ENCODE data around the gene TGFA.

TGFA gene

DNA sequence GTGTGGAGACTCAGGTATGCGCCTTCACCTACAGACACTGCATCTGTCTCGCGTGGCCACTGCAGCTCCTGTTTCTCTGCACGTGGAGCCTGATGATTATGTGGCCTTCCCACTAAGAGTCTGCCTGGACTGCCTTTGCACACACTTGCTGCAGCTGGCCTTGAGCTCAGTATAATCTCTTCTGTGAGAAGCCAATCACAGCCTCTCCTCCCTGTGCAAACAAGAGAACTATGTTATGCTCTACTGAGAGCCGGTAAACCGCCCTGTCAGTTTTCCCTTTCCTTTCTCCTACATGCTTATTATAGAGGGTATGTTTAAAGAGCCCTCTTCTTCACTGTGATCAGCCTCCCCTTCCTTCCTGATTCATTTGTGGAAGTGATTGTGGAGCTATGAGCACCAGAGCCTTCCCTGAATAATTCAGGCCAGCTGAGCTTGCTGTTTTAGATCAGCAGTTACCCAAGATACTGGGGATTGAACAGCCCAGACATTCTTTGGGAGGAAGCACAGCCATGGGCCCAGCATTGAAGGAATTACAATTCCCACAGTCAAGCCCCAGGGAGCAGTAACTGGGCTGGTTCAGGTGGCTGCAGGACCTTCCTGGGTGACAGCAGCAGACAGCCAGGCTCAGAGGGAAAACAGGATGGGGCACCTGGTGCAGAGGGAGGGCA lies 3.7 kb upstream of the TGFA start:
- in situ Hi-C loops (cut with MboI; ENCODE audit: low sequenced_read_pairs, unreplicated experiment), result no loop called here
- no peak for DNase-seq (ENCODE audit: low spot score)
- TF ChIP-seq, protein P1, sequence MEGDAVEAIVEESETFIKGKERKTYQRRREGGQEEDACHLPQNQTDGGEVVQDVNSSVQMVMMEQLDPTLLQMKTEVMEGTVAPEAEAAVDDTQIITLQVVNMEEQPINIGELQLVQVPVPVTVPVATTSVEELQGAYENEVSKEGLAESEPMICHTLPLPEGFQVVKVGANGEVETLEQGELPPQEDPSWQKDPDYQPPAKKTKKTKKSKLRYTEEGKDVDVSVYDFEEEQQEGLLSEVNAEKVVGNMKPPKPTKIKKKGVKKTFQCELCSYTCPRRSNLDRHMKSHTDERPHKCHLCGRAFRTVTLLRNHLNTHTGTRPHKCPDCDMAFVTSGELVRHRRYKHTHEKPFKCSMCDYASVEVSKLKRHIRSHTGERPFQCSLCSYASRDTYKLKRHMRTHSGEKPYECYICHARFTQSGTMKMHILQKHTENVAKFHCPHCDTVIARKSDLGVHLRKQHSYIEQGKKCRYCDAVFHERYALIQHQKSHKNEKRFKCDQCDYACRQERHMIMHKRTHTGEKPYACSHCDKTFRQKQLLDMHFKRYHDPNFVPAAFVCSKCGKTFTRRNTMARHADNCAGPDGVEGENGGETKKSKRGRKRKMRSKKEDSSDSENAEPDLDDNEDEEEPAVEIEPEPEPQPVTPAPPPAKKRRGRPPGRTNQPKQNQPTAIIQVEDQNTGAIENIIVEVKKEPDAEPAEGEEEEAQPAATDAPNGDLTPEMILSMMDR (IDR thresholded peaks at IDR 0.05; ENCODE audit: borderline replicate concordance, control extremely low read depth, extremely low read depth, insufficient read depth, missing control alignments), result no peak

DNA sequence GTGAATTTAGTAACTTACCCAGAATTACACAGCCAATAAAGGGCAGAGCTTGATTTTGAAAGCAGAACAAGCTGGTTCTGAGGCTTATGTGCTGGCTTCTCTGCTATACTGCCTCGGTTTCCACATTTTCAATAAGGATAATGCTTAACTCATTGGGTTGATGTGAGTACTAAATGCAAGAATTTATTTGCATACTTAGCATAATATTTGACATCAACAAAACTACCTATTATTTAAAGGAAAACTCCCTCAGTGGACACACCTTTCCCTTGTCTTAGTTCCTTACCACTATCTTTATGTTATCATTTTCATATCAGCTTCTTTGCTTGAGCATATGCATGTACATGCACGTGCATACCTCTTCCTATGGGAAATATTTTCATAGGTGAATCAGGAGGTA lies 3.0 kb upstream of the TGFA start:
- TF ChIP-seq, protein P1 (IDR thresholded peaks at IDR 0.05; ENCODE audit: borderline replicate concordance, control extremely low read depth, extremely low read depth, insufficient read depth, missing control alignments), result no peak
- in situ Hi-C loops (cut with MboI; ENCODE audit: low sequenced_read_pairs, unreplicated experiment), result no loop called here
- no peak for DNase-seq (ENCODE audit: low spot score)

DNA sequence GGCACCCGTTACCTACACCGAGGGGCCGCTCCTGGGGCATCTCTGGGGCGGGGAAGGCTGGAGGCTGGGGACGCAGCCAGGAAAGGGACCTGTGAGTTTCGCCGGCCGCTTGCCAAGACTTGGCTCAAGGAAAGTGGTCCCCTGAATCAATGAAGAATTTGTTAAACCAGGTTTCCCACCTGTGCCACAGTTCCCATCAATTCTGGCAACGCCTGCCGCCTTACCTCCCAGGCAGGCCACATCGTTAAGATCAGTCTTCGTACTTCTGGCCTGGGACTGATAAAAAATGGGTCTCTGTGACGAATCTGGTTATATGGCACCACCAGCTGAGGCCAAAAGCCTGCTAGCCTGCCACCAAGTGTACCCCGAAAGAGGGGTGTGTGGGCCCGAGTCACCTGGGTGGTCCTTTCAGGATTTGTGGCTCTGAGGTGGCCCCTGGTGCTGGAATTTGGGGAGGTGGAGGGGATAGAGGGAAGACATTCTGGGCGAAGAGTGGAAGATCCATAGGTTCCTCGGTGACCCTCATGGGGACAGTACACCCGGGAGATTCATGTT lies 789 bp upstream of the TGFA start:
- DNase-seq (ENCODE audit: low spot score), result no peak
- in situ Hi-C loops (cut with MboI; ENCODE audit: low sequenced_read_pairs, unreplicated experiment), result no loop called here
- TF ChIP-seq, protein P1 (IDR thresholded peaks at IDR 0.05; ENCODE audit: borderline replicate concordance, control extremely low read depth, extremely low read depth, insufficient read depth, missing control alignments), result no peak

DNA sequence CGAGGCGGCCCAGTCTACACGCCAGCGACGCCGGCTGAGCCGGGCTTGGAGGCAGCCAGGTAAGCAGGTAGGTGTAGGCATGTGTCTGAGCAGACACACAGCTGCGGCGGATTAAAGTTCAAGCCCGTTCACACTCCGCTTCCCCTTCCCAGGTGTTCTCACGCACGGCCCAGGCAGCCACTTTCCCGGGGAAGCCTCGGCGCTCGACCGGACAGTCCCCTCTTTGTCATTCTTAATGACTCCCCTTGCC lies 367 bp downstream of the TGFA start:
- in situ Hi-C loops (cut with MboI; ENCODE audit: low sequenced_read_pairs, unreplicated experiment), result no loop called here
- peak; percentile 31 for DNase-seq (ENCODE audit: low spot score)
- TF ChIP-seq, protein P1 (IDR thresholded peaks at IDR 0.05; ENCODE audit: borderline replicate concordance, control extremely low read depth, extremely low read depth, insufficient read depth, missing control alignments), result no peak

DNA sequence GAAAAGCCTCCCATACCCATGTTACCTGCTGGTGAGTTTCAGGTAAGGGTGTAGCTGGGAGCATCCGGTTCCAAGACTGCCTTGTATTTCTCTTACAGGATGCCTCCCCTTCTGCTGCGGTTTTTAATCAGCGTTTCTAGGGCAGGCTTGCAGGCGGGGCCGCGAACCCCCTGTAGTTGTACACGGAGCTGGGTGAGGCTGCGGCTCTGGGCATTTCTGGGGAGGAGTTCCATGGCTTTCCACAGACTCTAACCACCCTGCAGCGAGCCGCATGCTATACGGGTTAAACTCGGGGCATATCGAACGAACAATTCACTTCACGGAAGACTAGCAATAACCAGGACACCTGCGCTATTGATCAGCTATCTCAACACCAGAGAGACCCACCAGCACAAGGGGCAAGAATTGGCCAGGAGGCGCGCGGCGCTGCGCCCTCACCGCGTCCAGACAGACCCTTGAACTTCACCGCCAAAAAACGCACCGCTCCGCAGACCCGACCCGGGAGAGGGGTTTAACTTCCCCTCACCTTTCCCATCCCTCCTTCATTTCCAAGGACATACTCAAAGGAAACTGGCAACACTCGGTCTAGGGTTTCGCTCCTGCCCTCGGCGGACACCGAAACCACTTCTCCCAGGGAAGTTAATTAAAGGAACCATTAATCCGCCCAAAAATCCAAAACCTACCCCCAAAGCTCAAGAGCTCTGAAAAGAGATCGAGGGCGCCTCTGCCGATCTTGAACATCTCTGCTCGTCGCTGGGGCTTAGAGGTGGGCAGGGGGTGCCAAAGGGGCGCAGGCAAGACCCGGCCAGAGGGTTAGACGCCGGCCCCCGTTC lies 909 bp downstream of the TGFA start:
- TF ChIP-seq, protein P1 (IDR thresholded peaks at IDR 0.05; ENCODE audit: borderline replicate concordance, control extremely low read depth, extremely low read depth, insufficient read depth, missing control alignments), result no peak
- in situ Hi-C loops (cut with MboI; ENCODE audit: low sequenced_read_pairs, unreplicated experiment), result no loop called here

DNA sequence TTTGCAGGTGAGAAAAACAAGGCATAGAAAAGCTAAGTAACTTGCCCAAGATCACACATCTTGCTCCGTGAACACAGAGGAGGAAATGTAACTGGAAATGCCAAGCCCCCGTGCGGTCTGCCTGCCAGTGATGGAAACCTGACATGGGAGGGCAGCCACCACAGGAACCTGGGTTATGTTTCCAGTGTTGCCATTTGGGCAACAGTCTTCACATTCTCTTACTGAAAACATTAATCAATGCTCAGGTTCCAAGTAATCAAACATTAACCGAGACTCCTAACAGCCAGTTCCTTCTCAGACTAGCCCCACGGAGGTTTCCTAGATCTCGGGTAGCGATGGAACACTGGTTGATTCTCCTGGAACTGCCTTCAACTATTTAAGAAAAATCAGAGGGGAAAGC lies 2.5 kb downstream of the TGFA start:
- TF ChIP-seq, protein P1 (IDR thresholded peaks at IDR 0.05; ENCODE audit: borderline replicate concordance, control extremely low read depth, extremely low read depth, insufficient read depth, missing control alignments), result no peak
- DNase-seq (ENCODE audit: low spot score), result no peak
- in situ Hi-C loops (cut with MboI; ENCODE audit: low sequenced_read_pairs, unreplicated experiment), result no loop called here

More for the DNA sequence above, 909 bp downstream of the TGFA start:
- no peak for DNase-seq (ENCODE audit: low spot score)
